Endothelial cell of umbilical vein (primary cell): ENCODE measurements around the gene SPINDOC.

Source experiments
- CTCF ChIP-seq, 2 donors: IDR thresholded peaks; 1 replicate in 1 of 2; 2 replicates in 1 of 2; pipeline ENCODE4 v1.5.1; 2011; ENCODE audit warnings: low read length in 2 of 2, mild to moderate bottlenecking in 2 of 2, moderate library complexity in 2 of 2, control low read depth in 1 of 2, inconsistent platforms in 1 of 2, low read depth in 1 of 2; ENCODE audit not compliant: insufficient read depth in 1 of 2; ENCODE audit errors: extremely low read depth in 1 of 2
- EZH2 ChIP-seq: IDR thresholded peaks from 2 replicates; pipeline ENCODE4 v1.6.1; 2012; ENCODE audit warnings: borderline replicate concordance, low read depth, mild to moderate bottlenecking, moderate library complexity, low read length, inconsistent platforms; ENCODE audit not compliant: severe bottlenecking
- FOS ChIP-seq: IDR thresholded peaks from 2 replicates; pipeline ENCODE4 v1.6.1; 2011; ENCODE audit warnings: mild to moderate bottlenecking, low read length, moderate library complexity, borderline replicate concordance; ENCODE audit not compliant: insufficient read depth
- GATA2 ChIP-seq: IDR thresholded peaks from 2 replicates; pipeline ENCODE4 v1.7.0; 2011; ENCODE audit warnings: low read depth, mild to moderate bottlenecking, moderate library complexity, mixed read lengths, low read length; ENCODE audit not compliant: insufficient read length, insufficient read depth
- JUN ChIP-seq: IDR thresholded peaks from 2 replicates; pipeline ENCODE4 v1.6.1; 2011; ENCODE audit warnings: borderline replicate concordance, low read depth; ENCODE audit not compliant: insufficient read length, insufficient read depth
- MAX ChIP-seq: IDR thresholded peaks from 2 replicates; pipeline ENCODE4 v1.6.1; 2011; ENCODE audit not compliant: insufficient read depth, insufficient read length
- MYC ChIP-seq: IDR thresholded peaks from one replicate; pipeline ENCODE4 v1.6.1; 2011; ENCODE audit warnings: mild to moderate bottlenecking, low read depth, low read length
- POLR2A ChIP-seq: IDR thresholded peaks from 2 replicates; pipeline ENCODE4 v1.6.1; 2012; ENCODE audit warnings: low read depth, mild to moderate bottlenecking, control low read depth, low read length
- POLR2AphosphoS5 ChIP-seq: IDR thresholded peaks from 2 replicates; pipeline ENCODE4 v1.6.1; 2012; ENCODE audit warnings: low read depth, mild to moderate bottlenecking, control low read depth, low read length, moderate library complexity; ENCODE audit not compliant: insufficient read depth

DNA sequence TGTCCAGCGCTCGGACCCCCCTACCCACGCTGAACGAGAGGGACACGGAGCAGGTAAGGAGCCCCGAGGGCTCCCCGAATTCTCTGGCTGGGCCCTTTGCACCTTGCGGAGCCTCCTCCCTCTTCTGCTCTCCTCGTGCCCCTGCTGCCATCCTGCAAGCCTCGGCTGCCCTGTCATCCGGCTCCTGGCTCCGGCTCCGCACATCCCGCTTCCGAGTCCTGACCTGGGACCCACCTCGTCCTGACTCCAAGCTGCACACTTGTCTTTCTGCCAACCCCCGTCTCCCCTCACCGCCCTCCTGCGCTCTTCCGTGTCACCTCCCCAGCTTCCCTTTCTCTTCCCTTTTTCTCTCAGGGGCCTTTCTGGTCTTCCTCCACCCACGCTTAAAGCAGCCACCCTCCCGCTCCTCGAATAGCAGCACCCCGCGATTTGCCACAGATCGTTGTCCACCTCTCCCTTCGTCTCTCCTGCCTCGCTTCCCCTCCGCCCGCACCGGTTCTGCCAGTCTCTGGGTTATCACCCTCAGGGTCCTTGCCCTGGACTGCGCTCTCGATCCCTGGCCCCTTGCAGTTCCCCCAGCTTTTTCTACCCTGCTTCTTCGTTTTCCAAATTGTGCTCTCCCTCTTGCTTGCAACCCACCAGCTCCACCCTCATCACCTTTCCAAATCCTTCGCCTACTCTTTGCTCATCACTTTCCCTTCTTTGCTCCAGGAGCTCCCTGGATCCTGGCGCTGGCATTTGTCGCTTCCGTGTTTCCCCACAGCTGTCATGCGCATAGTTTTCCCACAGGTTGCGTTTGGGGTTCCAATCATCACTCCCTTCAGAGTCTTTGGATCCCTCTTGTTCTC lies 26.5 kb downstream of the SPINDOC start:
- TF ChIP-seq CTCF (IDR thresholded peaks at IDR 0.05; ENCODE audit: extremely low read depth in 1 of 2, insufficient read depth in 1 of 2, low read depth in 1 of 2, low read length in 2 of 2) (no peak), MYC (no peak), EZH2 (no peak), POLR2A (no peak), POLR2AphosphoS5 (no peak), MAX (no peak), JUN (no peak), GATA2 (no peak), FOS (no peak)
